Fibroblast of pulmonary artery (primary cell): ENCODE results near the gene PSTK.

Source experiments
- DNase-seq: peaks from one replicate; pipeline ENCODE4 v3.0.0-alpha.2; 2010; ENCODE audit warnings: low read depth
- H3K4me3 ChIP-seq: replicated peaks from 2 replicates; pipeline ENCODE4 v1.5.1; 2011; ENCODE audit warnings: low read depth, mild to moderate bottlenecking, control low read depth, low read length, moderate library complexity
- TF ChIP-seq, protein P1 (sequence below): IDR thresholded peaks from 2 replicates; pipeline ENCODE4 v1.5.1; 2011; ENCODE audit warnings: mild to moderate bottlenecking, control low read depth, low read length, inconsistent platforms; ENCODE audit errors: missing control alignments

The PSTK gene

DNA sequence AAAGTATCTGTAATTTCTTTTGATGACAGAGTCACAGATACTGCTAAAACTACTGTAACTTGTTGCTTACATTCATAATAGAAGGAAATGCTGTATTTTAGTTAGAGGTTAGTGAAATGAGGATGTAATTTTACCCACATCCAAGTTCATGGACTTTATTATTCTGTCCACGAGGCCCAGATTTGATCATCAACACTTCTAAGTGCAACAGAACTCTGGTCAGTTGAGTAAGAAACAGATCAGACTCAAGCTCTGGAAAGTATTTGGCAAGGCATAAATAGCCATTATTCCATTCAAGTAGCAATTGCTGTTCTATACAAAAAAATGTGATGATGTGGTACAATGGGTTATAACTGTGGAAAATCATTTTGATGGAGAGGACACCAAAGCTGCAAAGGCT is 50.9 kb downstream of the PSTK start:
- DNase-seq = no peak
- TF ChIP-seq, protein P1, sequence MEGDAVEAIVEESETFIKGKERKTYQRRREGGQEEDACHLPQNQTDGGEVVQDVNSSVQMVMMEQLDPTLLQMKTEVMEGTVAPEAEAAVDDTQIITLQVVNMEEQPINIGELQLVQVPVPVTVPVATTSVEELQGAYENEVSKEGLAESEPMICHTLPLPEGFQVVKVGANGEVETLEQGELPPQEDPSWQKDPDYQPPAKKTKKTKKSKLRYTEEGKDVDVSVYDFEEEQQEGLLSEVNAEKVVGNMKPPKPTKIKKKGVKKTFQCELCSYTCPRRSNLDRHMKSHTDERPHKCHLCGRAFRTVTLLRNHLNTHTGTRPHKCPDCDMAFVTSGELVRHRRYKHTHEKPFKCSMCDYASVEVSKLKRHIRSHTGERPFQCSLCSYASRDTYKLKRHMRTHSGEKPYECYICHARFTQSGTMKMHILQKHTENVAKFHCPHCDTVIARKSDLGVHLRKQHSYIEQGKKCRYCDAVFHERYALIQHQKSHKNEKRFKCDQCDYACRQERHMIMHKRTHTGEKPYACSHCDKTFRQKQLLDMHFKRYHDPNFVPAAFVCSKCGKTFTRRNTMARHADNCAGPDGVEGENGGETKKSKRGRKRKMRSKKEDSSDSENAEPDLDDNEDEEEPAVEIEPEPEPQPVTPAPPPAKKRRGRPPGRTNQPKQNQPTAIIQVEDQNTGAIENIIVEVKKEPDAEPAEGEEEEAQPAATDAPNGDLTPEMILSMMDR = no peak
- H3K4me3 ChIP-seq = no peak overlapping the region

DNA sequence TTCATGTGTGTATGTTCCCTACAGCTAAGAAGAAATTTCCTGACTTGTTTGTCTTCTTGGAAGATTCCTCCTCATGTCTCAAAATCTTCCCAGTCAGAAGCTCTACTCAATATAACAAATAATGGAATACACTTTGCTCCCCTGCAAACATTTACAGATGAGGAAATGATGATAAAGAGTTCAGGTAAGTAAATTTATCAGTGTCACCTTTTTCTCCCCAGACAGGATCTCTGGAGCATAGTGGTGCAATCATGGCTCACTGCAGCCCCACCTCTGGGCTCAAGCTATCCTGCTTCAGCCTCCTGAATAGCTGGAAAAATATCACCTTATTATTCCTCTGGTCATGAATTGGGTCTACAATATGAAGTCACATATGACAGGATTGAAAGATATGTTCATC is 54.1 kb downstream of the PSTK start:
- no peak overlapping the region for H3K4me3 ChIP-seq
- DNase-seq = no peak
- TF ChIP-seq, protein P1 = no peak

DNA sequence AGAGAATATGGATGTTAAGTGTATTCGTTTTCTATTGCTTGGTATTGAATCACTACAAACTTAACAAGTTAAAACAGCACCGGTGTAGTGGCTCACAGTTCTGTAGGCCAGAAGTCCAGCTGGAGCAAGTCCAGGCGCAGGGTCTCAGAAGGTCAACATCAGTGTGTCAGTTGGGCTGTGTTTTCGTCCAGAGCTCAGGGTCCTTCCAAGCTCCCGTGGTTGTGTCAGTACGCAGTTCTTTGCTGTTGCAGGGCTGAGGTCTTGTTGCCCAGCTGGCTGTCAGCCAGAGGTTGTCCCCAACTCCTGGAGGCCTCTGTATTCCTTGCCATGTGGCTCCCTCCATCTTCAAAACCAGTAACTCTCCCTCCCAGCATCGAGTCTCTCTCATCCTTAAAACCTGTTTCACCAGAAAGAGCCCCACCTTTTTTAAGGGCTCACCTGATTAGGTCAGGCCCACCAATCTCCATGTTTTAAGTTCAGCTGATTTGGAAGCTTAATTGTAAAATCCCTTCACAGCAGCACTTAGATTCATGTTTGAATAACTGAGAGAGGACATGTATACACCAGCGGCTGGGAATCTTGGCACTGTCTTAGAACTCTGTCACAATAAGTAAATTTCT is 55.4 kb downstream of the PSTK start:
- no peak for DNase-seq
- TF ChIP-seq, protein P1 = no peak
- H3K4me3 ChIP-seq = no peak overlapping the region

DNA sequence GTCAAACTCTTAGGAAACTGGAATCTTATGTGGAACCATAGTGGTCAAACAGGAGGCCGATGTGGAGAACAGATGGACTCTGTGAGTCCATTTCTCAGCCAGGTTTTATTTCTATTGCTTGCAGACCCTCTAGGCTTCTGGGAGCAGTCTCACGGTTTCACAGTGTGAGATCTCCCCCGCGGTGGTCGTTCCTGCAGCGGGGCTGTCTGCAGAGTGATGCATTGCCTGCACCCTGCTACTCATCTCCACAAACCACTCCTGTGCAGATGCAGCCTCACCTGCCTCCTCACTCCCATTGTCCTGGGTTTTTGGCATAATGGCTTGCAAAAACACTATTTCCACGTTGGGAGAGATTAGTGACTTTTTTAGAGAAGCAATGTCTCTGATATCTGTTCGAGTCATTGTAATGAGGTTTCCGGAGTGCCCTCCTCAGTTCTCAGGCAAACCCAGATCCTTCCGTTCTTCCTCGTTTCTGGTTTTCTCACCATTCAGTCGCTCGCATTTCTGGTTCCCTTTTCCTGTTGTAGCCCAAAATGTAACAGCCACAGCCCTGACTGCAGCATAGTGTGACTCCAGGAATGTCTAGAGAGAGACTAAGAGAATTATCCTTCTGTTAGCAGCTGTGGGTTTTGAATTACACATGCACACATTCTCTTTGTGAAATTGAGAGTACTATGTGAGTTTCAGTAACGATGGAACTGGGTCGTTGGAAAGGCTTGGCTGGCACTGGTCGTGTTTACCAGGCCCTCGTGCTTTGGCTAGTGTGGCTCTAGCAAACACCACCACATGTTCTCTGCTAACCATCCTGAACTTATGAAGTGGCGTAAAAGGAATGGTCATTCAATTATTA is 58.8 kb downstream of the PSTK start:
- no peak overlapping the region for H3K4me3 ChIP-seq
- TF ChIP-seq, protein P1 = no peak
- no peak for DNase-seq

DNA sequence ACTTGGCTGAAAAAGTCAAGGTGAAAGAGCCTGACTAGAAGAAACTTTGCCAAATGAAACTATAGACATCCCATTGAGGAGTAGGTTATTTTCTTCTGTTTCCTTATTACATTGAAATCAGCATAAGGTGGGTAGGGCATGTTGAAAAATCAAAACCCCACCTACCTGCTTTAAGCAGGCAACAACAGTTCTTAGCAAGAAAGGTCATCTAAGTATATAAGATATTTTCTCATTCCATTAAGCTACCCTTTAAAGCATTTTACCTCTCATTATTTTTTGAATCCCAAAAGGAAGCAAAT is 59.4 kb downstream of the PSTK start:
- no peak overlapping the region for H3K4me3 ChIP-seq
- DNase-seq = no peak
- TF ChIP-seq, protein P1 = no peak
